Esophagus mucosa (tissue), 1 donor: ENCODE results near the gene TC2N. TPM values are rescaled to one million over a fixed set of nuclear protein-coding genes. Genes with fewer than 3 reads are reported as not detected.
"Not testable (repeated sequence)": the region's sequence is repeated elsewhere in the genome, so short reads cannot be mapped to it uniquely, and the experiment has no call there.

Experiments
- ATAC-seq: fragments of 200-7000 bp; cut with Tn5 transposase; one replicate; pipeline ENCODE4 v1.9.1; 2020
- total RNA-seq: library from RNA; stranded (reverse); gene quantifications from one replicate; pipeline ENCODE4 v1.2.4, GENCODE V29; 2023
- donor health status: DM: yes; HTN: yes; CAD: no.

The TC2N gene
- 52.5 TPM for total RNA-seq

DNA sequence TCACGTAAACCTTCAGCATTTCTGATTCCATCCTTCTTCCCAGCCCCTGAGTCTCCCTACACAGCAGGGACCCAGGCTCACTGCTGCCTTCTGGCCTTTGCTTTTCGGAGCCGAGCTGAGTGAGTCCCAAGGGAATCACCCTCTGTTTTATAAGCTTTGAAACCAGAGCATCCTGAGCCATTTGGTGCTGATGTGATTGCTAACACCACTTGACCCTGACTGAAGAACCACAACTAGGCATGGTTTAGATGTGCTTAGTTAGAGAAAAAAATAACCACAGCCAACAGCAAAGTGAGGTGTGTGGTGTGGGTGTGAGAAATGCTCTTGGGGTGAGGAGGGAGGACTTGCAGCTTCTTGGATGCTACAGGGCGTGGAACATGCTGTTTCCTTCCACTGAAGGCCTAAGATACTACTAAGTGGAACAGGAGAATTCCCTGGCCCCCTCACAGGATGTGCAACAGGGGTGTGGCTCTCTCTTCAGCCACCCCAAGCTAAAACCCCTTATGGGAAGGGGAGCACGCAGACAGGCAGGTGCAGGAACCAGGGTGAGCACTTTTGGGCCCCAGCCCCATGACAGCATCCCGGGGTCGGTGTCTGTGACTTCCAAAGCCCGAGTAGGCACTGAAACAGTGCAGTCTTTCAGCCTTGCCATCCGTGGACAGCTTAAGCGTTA lies at the start of gene TC2N:
TC2N (minus strand) TSS at position 221 of the 673 bp plus-strand sequence. CDS start 53,767 bp downstream, outside the sequence.
- no peak for ATAC-seq

- no peak for ATAC-seq
Measured at GRCh38 chr14:91912035-91912434, 44.7 kb upstream of the TC2N start.

- peak; percentile 82 for ATAC-seq
Measured at GRCh38 chr14:91911474-91912032, 44.2 kb upstream of the TC2N start.

- no peak for ATAC-seq
Measured at GRCh38 chr14:91910196-91910595, 42.9 kb upstream of the TC2N start.

DNA sequence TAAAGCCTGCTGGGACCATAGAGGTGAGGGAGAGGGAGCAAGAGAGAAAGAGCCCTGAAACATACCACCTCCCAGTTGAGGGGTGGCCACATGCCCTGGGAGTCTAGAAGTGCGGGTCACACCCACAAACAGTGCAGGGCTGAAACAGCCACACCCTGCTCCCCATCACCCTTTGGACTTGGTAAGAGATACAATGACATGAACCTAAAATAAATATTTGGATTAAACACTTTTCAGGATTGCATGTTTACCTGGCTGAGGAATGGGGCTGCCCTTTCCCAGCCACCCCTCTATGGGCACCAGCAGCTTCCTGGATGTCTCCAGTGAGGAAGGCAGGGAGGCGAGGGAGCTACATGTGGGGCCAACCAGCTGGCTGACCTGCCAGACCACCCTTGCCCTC lies 39.0 kb upstream of the TC2N start:
- ATAC-seq, result no peak

GRCh38 chr14:91904956-91905645 lies 37.8 kb upstream of the TC2N start:
- ATAC-seq, result peak; percentile 36

GRCh38 chr14:91904483-91904882 lies 37.1 kb upstream of the TC2N start:
- no peak for ATAC-seq

GRCh38 chr14:91903070-91903469 lies 35.7 kb upstream of the TC2N start:
- ATAC-seq, result no peak

- no peak for ATAC-seq
Measured at GRCh38 chr14:91902336-91902735, 35.0 kb upstream of the TC2N start.

DNA sequence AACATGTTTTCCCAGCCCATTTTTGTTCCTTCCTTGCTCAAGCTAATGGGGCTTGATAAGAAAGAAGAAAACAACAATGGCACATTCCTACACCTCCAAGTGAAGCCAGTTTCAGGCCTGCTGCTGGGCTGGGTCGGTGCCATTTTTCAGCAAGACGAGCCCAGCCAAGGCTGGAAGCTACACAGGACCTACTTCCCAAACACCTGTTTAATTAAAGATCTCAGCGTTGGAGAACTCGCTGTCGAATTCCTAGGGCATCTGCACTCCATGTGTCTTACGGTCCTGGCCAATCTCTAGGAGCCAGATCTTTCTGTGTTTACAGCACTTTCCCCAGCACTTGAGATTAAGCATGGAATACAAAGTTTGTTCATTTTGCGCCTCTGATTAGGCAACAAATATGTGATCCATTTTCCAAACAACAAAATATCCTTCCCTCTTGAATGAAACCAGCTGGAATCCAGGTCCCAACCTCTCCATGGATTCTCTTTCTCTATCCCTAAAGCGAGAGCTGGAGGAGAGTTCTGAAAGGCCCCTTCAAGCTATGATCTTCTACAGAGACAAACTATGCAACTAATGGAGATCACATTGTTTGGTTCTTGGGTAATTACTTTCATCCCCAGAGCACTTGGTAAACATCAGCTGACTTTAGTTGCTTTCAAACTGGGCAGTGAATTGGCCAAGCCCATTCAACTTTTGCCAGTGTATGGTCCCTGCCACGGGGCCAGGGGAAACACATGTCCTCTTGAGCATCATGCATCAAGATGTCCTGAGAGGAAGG lies 34.3 kb upstream of the TC2N start:
- ATAC-seq, result no peak

DNA sequence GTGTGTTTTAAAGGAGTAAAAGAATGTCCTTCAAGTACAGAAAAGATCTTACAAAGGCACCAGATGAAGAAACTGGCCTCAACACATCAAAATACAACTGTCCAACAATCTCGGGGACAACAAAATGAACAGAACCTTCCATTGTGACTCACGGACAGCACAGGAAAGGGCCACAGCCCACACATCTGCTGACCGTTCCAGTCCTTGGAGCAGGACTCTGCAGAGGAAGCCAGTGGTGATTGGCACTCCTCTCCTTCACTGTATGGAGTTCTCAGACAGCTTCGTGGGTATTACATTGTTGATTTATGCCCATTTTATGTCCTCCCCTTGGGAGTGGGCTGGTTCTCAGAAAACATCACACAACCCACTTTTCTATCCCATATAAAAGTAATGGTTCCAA lies 32.5 kb upstream of the TC2N start:
- ATAC-seq, result no peak

- ATAC-seq, result peak; percentile 59
Measured at GRCh38 chr14:91899213-91899612, 31.9 kb upstream of the TC2N start.

GRCh38 chr14:91898372-91898771 lies 31.0 kb upstream of the TC2N start:
- no peak for ATAC-seq

- ATAC-seq, result not testable (repeated sequence)
Measured at GRCh38 chr14:91897716-91898115, 30.4 kb upstream of the TC2N start.

DNA sequence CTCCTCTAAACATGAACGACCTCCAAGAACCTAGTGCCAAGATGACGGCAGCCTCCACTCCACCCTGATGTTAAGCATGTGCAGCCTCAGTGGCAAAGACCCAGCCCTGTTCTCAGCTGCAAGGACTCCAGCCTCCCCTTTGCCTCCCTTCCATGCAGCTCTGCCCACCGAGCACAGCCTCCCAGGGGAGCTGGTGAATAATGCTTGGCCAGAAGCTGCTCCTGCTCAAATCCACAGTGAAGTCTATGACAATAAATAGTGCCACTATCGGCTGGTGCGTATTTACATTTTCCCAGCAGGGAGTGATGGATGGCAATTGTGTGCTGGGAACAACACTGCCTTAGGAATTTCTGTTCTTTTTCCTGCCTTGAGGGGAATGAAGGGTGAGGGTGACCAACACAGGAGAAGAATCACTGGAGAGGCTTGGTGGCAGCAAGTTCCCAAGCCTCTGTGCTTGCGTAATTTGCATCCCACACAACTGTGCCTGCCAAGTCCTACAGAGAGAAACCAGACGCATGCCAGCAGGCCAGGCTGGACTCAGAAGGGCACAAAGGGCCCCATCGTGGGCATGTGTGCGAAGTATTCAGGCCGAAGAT lies 29.9 kb upstream of the TC2N start:
- ATAC-seq, result no peak

GRCh38 chr14:91896419-91896818 lies 29.1 kb upstream of the TC2N start:
- no peak for ATAC-seq

DNA sequence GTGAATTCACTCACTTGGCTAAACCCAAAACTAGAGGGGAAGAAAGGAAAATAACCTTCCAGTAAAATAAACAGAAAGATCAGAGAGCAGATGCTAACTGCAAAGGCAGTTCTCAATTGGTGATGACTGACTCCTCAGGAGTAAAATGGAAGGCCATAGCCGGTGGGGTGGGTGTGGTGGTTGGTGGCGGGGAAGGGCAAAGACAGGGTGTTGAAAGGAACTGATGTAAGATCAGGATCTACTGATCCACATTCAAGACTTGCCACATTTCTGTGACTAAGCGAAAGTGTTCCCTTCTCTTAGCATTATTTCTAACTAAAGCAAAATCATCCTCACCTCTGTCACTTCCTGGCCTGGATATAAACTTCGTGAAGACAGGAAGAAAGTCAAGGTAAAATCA lies 26.3 kb upstream of the TC2N start:
- peak; percentile 86 for ATAC-seq

- no peak for ATAC-seq
Measured at GRCh38 chr14:91893007-91893406, 25.7 kb upstream of the TC2N start.

DNA sequence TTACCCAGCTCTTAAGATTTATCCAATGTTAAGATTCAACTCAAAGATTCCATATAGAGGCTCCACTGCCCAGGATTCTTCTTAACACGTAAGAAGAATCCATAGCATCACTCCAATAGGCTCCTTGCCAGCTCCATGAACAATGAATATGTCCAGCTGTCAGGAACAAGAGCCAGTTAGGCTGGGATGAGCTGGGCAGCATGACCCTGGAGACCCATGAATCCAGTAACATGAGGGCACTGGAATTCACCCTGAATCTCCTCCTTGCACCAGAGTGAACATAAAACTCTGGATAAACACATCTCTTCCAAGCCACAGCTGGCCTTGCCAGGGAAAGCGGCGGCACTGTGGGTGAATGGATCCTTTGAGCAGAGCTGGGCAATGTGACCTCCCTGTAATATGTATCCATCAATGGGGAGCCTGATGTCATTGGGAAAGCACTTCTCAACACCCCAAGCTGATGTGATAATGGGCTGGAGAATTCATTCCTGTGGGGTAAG lies 24.4 kb upstream of the TC2N start:
- no peak for ATAC-seq

DNA sequence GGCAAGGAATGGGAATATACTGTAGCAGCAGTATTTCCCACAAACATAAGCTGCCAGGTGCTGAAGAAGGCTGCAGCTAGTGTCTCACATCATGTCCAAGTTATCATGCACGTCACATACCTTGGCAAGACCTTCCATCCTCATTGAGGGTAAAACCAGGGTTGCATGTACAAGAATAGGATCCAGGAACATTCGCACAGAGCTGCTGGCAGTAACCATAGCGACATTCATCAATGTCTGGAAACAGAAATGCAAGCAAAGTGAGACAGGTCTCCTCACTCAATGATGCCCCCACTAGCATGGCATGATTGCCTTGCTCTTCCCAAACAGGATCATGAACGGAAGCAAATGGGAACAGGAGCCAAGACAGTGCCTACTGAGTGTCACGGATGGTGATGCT lies 23.8 kb upstream of the TC2N start:
- ATAC-seq, result no peak

GRCh38 chr14:91890291-91890749 lies 23.0 kb upstream of the TC2N start:
- no peak for ATAC-seq

DNA sequence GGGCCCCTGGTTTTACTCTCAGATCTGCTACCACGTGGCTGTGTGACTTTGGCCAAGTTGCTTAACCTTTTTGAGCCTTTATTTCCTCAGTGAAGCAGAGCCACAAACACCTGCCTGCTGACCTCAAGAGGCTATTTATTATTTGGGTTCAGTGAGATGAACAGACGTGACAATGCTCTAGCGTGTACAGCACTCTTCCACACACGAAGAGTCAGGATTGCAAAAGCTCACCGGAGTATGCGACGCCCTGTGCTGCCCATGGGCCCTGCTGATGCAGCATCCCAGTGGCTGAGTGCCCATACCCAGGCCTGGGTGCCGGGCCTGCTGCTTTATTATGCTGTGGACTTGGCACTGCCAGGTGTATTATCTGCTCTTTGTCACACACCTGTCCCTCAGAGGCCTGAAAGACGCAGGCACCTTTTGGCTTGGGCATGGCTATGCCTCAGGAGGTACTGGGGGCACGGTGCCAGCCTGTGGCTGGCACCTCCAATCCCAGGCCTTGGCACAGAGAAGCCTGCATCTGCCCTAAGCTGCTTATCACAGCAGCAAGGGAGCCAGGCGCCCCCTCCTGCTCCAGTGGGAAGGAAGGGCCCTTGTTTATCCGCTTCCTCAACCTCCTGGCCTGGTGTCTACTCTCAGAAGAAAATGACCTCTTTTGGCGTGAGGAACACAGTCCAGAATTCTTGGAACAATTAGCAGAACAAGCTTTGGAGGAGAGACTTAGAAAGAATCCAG lies 22.3 kb upstream of the TC2N start:
- ATAC-seq, result peak; percentile 63
